GM21786 (cell line): Measurements from ENCODE around the gene CNPY1.
"Not testable (repeated sequence)": the region's sequence is repeated elsewhere in the genome, so short reads cannot be mapped to it uniquely, and the experiment has no call there.

Experiments
- ATAC-seq: cut with Tn5 transposase; IDR thresholded peaks from one replicate; pipeline ENCODE4 v1.9.1; 2021; ENCODE audit not compliant: unreplicated experiment

The CNPY1 gene

DNA sequence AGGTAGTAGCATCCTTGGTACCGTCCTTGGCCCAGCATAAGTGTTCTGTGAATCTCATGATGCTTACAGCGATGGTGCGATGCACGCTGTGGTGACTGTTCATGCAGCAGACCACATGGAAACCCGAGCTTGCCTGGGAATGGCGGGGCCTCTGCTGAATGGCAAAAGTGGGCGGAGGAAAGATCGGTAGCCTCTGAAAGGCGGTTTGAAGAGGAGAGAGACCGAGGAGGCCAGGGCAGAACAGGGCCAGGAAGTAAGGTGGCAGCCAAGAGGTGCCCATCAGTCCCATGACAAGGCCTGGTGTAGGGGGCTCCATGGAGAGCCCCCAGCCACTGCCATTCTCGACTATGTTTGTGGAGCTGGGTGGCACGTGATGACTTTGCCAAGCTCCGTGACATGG, 33.2 kb upstream of the CNPY1 start:
- no peak for ATAC-seq

DNA sequence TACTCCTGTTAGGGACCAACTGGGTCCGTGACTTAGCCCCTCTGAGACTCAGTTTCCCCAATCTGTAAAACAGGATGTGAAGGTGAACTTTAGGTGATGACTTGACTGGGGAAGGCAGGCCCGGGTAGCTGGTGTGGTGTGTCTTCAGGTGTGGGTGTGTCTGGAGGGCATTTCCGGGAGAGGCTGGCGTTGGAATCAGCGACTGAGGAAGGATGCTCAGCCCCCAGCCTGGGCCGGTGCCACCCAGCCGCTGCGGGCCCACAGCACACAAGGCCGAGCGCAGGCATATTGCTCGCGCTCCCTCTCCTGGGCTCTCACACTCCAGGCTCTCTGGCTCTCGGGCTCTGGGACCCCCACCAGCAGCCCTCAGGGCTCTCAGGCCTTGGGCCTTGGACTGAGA, 31.7 kb upstream of the CNPY1 start:
- ATAC-seq: no peak

DNA sequence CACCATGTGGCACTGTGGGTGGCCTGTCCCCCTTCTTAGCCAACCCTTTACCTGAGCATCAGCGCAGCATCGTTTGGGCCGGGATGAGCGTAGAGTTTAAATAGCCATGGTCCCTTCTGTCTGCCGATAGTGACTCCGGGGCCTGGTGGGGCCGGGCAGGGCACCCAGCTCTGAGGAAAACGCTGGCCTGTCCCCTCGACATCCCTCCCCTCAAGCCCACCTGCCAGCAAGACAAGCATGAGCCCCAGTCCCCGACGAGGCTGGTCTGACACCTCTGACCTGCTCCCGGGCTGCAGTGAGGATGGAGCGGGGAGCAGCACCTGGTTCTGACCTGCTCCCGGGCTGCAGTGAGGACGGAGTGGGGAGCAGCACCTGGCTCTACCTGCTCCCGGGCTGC, 31.1 kb upstream of the CNPY1 start:
- no peak for ATAC-seq

DNA sequence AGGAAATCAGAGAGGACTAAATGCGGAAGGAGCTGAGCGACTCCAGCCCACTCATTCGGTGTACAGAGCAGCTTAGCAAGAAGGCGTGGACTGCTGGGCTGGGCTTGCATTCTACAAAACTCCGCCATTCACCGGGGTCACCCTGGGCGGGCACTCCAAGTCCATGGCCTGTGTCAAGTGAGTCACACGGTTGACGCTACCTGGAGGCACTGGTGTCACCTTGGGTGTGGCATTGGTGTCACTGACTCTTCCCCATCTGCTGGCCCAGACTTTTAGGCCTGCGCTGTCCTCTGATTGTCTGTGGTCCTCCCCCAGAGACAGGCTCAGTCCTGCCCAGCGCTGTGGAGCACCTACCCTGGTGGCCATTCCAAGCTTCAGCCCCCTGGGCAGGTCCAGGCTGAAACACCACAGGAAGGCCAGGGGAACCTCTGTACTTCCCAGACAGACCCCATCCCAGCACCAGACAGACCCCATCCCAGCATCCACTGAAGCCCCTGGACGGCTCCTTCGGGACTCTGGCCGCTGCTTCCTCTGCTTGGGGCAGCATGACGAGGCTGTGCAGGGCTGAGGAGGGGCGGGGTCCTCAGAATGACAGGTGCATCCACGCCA, 30.6 kb upstream of the CNPY1 start:
- ATAC-seq: no peak

DNA sequence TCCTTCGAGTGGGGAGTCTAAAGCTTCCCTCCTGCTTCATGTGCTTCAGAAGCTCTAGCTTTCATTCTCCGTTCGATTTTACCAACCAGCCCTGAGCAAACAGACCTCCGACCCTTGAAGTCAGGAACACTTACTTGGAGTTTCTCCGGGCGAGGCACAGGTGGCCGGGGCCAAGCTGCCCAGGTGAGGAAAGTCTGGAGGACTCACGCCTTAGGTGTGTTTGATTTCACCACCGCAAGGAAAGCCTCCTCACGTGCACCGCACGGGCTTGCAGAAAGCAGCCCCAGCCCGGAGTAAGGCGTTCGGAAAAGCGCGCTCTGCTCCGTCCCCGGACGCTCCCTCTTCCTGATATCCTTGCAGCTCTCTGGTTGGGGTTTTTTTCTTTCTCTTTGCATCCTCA, 30.1 kb upstream of the CNPY1 start:
- ATAC-seq: no peak

DNA sequence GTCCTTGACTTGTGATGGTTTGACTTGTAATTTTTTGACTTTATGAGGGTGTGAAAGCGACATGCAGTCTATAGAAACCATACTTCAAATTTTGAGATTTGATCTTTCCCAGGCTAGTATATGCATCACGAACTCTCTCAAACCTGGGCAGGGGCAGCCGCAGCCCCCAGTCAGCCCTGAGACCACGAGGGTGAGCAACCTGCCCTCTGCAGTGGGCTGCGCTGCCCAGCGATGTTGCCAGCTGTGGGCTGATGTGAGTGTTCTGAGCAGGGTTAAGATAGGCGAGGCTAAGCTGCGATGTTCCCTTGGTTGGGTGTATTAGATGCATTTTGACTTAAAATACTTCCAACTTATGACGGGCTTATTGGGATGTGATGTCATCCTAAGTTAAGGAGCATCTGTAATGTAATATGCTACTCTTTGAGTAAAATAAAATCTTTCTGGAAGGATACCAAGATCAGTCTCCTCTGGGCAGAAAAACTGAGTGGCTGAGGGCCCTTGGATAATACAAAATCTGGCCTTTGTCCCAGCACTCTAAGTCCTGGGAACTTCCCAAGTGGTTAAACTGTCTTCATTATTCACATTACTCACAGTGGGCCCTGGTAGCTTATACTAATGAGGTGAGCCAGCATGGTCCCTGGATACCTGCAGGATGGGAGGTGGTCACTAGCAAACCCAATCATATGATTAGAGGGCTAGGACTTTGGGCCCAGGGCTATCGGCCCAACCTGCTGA, 28.4 kb upstream of the CNPY1 start:
- no peak for ATAC-seq

DNA sequence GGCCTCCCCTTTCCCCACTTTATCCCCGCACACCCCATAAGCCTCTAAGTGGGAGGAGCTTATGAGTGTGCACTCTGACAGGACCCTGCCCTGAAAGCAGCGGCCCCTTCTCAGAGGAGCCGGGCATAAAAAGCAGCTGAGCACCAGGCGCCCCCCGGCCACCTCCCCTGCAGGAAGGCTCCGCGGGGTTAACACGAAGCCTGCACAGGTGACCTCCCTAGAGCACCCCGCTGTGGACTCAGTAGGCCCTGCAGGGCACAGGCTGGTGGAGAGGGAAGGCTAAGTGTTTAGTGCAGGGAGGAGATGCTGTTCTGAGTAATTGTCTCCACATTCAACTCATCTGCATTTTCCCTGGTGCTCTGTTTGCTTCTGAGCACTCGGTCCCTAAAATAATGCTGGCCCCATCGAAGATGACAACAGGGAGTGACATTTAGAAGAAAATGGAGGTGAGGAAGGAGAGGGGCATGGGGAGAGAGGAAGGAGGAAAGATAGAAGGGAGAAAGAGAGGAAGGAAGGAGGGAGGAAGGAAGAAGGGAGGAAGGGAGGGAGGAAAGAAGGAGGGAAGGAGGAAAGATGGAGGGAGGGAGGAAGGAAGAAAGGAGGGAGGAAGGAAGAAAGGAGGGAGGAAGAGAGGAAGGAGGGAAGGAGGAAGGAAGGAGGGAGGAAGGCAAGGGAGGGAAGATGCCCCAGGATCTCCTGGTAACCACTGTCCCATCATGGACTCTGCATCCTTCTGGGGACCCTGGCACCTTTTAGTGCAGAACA, 25.4 kb upstream of the CNPY1 start:
- no peak for ATAC-seq

DNA sequence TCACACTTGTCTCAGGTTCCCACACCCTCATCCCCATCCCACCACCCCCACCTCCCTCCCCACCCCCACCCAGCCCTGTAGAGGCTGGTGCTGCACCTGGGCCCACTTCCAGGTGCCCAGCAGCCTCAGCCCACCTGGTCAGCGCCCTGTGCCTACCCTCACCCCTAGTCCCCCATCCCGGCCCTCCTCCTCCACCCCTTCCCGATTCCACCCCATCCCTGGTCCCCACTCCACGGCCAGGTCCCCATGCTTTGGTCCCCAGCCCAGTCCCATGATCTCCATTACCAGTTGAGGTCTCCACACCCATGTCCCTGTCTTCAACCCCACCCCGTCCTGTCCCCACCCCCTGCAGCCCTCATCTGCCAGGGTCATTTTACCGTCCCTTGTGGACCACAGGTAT, 24.6 kb upstream of the CNPY1 start:
- ATAC-seq: no peak

DNA sequence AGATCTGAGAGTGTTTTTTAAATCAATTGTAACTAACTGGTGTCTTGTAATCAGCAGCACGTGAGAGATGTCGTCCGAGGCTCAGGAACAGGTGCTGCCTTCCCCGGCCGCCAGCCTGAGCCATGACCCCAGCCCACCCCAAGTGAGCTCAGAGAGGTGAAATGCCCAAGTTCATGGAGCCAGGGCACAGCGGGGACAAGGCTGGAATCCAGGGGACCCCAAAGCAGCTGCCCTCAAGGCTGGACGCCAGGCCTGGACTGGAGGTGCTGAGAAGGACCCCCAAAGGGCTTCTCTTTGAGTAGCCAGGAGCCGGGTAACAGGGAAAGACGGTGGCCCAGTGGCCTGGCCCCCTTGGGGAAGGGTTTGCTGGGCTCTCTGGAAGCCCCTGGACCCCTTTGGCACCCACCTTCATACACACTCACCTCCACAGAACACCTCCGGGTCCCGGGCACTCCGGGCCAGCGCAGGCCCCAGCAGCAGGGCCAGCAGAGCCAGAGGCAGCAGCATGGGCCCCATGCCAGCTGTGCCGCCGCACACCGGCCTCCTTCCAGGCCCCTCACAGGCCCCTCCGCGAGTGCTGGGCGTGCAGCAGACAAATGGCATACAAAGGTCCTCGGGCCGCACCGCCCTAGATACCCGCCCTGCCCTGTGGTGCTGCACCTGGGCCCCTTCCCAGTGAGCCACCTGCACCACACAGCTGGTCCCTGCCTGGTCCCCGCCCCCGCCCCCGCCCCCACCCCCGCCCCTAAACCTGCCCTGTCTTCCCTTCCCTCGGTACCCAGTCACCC, 24.0 kb upstream of the CNPY1 start:
- no peak for ATAC-seq

DNA sequence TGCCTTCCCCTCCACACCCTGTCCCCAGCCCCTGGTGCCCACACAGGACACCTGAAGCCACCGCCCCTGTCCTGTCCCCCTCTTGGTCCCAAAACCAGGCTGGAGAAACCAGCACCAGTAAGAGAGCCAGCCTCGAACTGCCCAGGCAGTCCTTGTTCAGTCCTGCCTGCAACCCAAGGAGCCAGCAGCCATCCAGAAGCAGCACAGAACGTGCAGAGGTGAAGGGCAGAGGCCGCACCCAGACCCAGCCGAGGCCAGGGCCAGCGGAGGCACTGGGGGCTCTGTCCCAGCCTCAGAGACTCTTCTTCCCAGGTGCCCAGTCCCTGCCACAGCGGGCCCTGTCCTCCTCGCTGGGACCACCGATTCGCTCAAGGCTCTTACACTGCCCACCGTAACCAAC, 23.3 kb upstream of the CNPY1 start:
- ATAC-seq: no peak

DNA sequence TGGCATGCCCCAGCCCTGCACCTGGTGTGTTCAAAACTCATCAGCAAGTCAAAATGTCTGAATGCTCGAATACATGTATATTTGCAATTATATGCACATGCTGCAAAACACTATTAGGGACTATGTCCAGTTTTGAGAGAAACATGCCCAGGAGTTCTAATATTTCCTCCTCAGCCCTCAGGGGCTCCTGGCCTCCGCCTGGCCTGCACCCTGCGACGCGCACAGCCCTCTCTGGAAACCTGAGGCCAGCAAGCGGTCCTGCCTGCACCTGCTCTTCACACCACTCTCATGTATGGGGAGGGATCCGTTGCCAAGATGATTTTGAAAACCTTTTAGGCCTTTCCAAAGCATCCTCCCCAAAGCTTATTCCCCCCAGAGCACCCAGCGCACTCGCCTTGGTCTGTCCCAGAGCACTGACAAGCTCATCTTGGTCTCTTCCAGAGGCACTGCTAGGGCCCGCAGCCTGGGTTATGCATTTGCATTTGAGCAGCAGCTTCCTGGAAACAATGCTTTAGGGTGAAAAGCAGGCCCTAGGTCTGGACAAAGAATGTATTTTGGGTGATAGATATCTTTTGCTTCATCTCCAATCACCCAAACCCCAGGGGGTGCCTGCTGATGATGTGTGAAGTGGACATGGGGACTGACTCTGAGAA, 22.6 kb upstream of the CNPY1 start:
- no peak for ATAC-seq

DNA sequence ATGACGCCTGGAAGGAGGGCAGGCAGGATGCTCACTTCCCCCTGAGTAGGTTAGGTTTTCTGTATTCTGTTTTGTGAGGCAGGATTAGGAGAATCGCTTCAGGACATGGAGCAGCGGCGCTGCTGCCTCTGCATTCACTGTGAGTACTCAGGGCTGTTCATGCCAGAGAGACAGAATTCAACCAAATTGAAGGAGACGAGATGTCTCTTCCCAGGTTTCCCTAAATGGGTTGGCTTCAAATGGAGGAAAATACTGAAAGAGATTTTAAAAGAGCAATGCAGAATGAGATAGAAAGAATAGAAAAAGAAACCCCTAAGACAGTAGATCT, 21.9 kb upstream of the CNPY1 start:
- no peak for ATAC-seq

DNA sequence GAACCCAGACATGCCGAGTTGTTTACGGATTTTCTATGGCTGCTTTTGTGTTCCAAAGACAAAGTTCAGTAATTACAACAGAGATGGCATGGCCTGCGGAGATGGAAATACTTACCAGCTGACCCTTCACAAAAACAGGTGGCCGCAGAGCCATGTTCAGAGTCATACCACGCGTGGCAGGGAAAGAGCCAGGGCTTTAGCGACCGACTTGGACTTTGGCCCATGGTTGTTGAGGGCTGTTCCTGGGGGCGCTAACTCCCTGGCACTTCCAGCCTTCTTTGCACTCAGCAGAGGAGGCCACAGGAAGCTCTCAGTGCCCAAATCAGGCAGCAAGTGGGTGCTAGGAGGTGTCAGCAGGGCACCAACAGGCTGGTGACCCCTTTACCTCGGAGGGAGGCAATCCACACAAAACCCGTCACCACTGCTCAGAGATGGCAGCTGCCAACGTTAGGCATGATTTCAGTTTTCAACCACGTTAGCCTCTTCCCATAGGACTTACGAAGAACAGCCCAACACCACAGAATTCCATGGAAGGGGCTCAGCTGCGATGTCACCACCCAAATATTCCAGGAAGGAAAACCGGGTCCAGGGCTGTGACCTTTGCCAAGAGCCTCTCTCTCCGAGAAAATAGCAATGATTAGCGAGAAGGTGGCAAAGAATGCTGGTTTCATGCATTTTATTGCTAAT, 21.4 kb upstream of the CNPY1 start:
- no peak for ATAC-seq

DNA sequence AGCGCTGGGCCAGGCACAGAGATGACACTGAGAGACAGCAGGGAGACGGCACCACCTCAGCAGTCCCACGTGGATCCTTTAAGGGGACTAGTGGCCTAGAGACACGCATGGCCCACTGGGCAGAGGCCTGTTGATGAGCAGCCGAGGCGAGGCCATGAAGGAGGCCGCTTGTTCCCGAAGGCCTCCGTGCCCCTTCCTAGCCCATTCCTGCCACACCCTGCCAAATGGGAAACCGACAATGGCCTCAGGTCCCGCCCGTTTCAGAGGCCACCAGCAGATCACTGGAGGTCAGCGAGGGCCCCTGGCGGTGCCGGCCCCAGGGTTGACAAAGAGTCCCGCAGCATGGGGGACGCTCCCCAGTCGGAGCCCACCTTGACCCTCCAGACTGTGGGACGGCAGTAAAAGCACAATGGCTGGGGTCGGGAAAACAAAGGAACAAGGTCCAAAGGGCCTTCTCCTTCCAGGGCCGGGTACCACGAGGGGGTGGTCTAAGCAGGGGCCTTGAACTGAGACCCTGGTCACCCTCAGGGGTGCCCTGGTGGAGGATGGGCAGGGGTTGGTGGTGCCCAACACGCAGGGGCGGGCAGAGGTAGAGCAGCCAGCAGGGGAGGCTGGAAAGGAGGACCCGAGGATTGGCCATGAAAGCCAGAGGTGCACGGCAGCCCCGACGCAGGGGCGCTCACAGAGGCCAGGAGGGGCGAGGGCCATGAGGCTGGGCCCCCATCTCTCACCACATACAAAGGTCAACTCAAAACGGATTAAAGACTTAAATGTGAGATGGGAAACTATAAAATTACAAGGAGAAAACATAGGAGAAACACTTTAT, 19.9 kb upstream of the CNPY1 start:
- ATAC-seq: no peak

DNA sequence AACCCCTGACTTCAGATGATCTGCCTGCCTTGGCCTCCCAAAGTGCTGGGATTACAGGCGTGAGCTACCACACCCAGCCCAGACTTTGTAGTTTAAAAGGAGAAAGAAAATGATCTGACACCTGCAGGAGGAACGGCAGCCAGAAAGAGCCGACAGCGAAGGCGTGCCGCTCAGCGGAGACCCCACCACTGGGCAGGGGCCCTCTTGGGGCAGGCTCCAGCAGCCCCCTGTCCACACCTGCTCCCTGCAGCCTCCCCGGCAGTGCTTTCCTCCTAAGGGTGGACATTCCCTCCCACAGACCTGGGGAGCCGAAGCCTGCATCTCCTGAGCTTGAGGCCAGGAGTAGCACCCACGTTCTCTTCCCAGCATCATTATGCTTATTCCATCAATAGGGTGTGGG, 19.2 kb upstream of the CNPY1 start:
- ATAC-seq: no peak

DNA sequence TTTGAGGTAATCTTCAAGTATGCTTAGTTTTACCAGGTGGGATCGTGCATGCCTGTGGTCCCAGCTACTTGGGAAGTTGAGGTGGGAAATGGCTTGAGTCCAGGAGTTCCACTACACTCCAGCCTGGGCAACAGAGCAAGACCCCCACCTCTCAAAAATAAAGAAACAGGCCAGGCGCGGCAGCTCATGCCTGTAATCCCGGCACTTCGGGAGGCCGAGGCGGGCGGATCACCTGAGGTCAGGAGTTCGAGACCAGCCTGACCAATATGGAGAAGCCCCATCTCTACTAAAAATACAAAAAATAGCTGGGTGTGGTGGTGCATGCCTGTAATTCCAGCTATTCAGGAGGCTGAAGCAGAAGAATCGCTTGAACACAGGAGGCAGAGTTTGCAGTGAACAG, 16.6 kb upstream of the CNPY1 start:
- ATAC-seq: not testable (repeated sequence)

DNA sequence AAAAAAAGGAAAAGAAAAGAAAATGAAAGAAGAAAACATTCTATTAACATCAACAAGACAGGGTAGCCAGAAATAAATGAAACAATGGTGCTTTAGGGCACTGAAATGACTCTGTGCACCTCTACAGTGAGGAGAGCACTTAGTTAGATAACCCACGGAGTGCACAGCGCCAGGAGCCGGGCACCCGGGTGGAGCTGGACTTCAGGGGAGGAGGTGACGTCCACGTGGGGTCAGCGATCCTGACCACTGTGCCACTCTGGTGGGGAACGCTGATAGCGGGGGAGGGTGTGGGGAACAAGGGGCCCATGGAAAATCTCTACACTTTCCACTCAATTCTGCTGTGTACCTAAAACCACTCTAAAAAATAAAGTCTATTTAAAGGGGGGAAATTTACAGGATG, 15.7 kb upstream of the CNPY1 start:
- no peak for ATAC-seq

DNA sequence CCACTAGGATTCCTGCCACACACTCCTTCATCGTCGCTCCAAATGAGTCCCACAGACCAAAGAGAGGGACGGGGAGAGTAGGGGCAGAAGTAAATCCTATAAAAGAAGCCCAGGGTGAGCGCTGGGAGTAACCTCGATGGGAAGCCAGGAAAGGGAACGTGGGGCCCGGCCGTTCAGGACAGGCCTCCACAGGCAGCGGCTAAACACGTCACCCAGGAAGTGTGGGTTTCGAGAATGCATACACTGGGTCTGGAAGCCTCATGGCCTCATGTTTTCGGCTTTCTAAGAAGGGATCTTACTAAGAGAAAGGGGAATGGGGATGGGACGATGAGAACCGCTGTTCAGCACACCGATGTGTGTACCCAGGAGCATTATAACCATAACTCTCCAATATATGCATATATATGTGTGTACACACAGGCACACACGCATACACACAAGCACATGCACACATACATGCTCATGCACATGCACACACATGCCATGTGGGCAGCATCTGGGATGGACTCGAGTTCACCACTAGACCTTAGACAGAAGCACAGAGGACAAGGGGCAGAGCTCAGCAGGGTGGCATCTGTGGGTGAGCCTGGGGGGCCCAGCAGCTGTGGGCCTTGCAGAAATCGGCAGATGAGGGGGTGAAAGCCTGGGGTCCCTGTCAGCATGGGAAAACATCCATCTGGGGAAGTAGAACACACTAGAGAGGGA, 14.8 kb upstream of the CNPY1 start:
- no peak for ATAC-seq
